ENCODE measurements around the gene STAT5B.

DNA sequence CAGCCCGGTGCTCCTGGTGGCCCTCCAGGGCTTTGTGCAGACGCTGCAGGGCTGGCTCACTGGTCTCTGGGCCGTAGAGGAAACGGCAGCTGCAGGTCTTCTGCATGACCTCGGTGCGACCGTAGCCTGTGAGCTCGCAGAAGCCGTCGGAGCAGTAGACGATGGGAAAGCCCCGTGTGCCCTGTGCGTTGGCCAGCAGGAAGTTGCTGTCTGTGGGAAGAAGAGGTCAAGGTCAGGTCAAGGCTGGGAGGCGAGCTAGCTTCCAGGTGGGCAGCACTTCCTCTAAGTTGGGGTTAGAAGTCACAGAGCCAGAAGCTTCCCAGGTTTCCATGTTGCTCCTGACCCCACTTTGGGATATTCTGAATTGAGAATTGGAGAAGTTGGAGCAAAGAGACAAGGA, 97.4 kb downstream of the STAT5B start:
- TF ChIP-seq, protein P1, sequence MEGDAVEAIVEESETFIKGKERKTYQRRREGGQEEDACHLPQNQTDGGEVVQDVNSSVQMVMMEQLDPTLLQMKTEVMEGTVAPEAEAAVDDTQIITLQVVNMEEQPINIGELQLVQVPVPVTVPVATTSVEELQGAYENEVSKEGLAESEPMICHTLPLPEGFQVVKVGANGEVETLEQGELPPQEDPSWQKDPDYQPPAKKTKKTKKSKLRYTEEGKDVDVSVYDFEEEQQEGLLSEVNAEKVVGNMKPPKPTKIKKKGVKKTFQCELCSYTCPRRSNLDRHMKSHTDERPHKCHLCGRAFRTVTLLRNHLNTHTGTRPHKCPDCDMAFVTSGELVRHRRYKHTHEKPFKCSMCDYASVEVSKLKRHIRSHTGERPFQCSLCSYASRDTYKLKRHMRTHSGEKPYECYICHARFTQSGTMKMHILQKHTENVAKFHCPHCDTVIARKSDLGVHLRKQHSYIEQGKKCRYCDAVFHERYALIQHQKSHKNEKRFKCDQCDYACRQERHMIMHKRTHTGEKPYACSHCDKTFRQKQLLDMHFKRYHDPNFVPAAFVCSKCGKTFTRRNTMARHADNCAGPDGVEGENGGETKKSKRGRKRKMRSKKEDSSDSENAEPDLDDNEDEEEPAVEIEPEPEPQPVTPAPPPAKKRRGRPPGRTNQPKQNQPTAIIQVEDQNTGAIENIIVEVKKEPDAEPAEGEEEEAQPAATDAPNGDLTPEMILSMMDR (IDR thresholded peaks at IDR 0.05) = no peak
- TF ChIP-seq POLR2A (IDR thresholded peaks at IDR 0.05) = no peak
